Occipital lobe (tissue), 2 donors: ENCODE data around the gene ROR1. TPM values are rescaled to one million over a fixed set of nuclear protein-coding genes. Genes with fewer than 3 reads are reported as not detected.

Experiments used
- DNase-seq: peaks from one replicate; lab custom pipeline; 2025; lab: John Stamatoyannopoulos, UW
- total RNA-seq: library from RNA; depleted of rRNA; stranded (reverse); fragments of >200 nt; gene quantifications from one replicate; pipeline ENCODE4 v1.2.3, GENCODE V29; 2014

Gene ROR1
- total RNA-seq, 1 donor from 2014 or later = 2.5 TPM

GRCh38 chr1:64171797-64172281 is 398.0 kb downstream of the ROR1 start:
- no peak for DNase-seq

DNA sequence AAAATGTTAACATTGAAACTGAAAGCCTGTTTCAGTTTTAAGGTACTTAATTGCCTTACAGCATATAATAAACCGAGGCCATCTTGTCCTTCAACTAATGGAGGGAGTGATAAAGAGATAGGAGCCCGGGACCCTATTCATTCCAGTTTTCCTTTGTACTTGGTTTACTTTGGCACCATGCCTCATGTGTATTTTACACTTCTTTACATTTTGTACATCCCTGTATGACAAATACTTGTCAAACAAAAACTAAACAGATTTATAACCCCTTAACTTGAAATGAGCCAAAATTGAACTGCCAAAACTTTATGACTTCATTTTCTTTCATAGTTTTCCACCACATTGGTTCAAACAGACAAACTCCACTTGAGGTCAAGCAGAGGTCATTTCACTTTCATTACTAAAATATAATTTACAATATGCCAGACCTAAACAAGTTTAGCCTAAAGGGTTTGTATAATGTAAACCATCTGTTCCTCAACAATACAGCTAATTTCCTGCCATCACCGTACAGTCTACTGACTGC is 398.7 kb downstream of the ROR1 start:
- no peak for DNase-seq

GRCh38 chr1:64173336-64173940 is 399.6 kb downstream of the ROR1 start:
- DNase-seq = no peak

DNA sequence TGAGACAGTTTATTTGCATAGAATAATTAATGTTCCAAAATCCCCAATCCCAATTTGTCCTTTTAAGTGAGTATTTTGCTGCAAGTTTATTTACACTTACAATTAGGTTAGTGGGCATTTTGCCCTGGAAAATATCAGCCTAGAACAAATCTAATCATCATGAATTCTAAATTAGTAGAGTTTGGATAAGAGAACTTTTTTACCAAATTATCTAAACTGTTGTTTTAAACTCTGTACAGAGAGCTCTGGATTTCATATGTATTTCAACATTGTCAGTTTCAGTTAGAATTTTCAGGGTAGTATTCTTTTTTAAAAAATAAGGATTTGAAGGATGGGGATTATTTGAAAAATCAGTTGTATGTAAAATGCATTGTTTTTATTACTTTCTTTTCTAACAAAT is 401.8 kb downstream of the ROR1 start:
- no peak for DNase-seq

DNA sequence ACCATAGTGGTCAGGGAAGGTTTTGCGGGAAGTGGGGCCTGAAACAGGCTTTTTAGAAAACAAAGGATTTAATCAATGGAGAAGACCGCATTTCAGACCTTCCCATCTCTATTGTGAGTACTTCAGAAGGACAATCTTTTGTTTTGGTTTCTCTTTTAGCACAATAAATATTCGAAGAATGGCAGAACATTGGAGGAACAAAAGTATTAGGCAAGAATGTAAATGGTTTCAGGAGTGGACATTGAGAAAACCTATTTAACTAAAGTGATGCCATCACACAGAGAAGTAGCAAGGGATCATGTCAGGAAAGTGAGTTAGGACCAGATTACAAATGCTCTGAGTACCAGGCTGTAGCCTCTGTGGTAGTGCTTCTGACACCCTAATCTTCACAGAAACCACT is 402.8 kb downstream of the ROR1 start:
- DNase-seq = no peak

GRCh38 chr1:64179588-64179987 is 405.8 kb downstream of the ROR1 start:
- no peak for DNase-seq

DNA sequence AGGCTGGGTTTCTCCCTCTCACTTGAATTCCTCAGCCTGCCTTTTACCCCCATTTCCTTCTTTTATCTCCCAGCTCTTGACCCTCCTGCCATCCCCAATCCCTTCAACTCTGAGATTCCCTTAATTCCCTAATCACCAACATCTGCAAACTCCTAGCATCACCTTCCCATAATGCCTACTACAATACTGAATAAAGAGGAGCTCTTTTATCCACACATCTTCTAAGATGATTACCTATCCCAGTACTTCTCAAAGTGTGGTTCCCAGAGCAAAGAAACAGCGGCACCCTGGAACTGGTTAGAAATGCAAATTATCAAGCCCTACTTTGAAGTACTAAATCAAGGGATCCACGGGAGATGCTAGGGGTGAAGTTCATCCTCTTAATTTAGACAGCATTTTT is 408.4 kb downstream of the ROR1 start:
- DNase-seq = no peak

GRCh38 chr1:64183395-64184002 is 409.7 kb downstream of the ROR1 start:
- no peak for DNase-seq

GRCh38 chr1:64184003-64184440 is 410.2 kb downstream of the ROR1 start:
- no peak for DNase-seq

- no peak for DNase-seq
Measured at GRCh38 chr1:64186138-64186897, 412.5 kb downstream of the ROR1 start.

DNA sequence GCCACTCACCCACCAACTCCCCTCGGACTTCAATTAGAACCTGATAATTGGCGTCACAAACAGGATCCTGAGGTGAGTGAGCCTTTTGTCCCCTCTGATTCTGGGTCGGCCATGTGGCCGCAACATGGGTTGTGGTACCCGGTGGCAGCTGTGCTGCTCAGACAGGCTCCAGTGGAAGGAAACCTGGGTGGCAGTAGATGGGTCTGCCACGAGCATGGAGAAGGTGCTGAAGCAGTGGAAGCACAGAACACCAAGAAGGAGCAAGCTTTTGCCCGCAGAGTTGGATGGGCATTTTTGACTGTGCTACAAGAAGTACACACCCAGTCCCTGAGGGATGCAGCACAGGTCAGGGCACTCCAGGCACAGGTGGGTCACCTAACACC is 413.1 kb downstream of the ROR1 start:
- DNase-seq = no peak

- no peak for DNase-seq
Measured at GRCh38 chr1:64187646-64188045, 413.8 kb downstream of the ROR1 start.

- DNase-seq = no peak
Measured at GRCh38 chr1:64192290-64192689, 418.5 kb downstream of the ROR1 start.

DNA sequence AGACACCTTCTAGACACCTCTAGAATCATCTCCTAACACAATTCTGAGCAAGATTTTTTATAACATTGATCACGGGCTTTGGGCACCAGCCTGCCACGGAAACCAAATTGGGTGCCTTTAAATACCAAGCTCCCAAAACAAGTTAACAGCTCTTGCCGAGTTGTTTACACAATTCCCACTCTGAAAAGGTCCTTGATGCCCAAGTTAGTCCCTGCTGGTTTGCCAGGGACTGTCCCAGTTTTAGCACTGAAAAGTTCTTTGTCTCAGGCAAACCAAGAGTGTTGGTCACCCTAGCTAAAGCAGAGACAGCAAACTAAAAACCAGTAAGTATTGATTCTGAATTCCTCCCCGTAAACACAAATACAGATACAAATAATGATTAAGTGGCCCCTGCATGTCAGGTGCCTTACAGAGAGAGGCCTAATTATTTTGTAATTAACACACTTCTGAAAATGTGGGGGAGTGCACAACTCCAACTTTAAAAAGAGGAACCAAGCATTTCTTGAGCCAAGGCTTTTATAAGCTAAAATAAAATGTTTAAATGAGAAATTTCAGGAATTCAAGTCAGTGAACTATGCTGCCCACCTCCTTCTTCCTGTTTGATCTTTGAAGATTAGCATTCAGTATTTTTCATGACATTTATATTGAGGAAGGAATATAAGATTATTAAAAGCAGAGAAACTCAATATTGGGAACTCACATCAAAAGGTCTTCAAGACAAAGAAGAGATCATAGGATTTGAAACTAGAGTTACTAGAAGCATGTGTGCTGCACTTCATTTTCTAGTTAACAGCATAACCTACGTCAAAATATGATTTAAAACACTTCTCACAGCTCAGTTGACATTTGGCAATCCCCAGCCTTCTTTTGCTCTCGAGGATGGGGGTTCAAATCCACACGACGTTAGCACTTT is 420.6 kb downstream of the ROR1 start:
- DNase-seq = no peak

DNA sequence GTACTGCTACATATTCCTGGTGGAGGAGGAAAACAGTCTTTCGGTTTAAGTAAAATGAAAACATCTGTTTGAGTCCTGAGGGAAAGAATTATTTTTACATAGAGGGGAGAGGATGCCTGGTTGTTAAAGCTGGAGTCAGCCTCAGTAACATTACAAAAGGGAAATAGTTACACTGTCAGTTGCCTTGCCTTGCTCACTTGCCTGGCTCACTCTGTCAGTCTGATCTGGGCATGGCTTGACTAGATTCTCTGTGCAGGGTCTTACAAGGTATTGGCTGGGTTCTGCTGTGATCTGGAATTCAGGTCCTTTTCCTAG is 421.2 kb downstream of the ROR1 start:
- DNase-seq = no peak

GRCh38 chr1:64196074-64196870 is 422.5 kb downstream of the ROR1 start:
- DNase-seq = no peak

DNA sequence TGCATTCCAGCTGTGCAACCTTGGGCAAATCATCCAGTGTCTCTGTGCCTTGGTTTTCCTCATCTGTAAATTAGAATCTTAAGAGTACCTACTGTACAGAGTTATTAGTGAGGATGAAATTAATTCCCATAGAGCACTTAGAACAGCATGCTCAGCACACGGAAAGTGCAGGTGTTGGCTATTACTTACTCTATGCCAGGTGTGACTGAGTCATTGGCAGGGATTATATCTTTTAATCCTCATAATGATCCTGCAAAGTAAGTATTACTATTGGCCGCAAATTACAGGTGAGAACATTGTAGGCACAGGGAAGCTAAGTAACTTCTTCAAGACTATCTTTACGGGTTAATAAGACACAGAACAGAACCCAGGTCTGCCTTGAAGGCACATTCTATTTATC is 423.3 kb downstream of the ROR1 start:
- no peak for DNase-seq

GRCh38 chr1:64199154-64199553 is 425.3 kb downstream of the ROR1 start:
- DNase-seq = no peak

- no peak for DNase-seq
Measured at GRCh38 chr1:64200064-64200463, 426.2 kb downstream of the ROR1 start.

DNA sequence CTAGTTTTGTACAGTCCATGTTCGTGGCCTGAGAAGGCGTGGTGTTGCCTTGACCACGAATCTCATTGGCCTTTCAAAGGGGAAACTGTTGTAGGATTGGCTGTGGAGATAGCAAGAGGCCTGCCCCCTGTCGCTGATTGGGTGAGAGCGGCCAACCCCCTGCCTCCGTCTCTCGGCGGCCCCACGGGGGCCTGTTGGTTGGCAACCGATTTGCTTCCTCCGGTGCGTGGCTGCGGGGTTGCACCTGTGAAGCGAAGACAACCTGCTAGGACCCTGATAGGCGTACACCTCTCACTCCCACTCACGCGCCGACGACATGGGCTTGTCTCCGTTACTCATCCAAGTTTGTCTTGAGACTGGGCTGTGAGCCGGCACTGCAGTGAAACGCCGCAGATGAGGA is 429.6 kb downstream of the ROR1 start, which contains the start of gene UBE2U:
Gene UBE2U (plus strand): TSS at position 204 of the 400 bp plus-strand sequence. CDS start 428 bp downstream, outside the sequence.
- DNase-seq = no peak

- no peak for DNase-seq
Measured at GRCh38 chr1:64209221-64209620, 435.4 kb downstream of the ROR1 start.
